Endometrial microvascular endothelial cells (primary cell): ENCODE measurements around the gene FAM200C. TPM values are rescaled to one million over a fixed set of nuclear protein-coding genes. Genes with fewer than 3 reads are reported as not detected.

Experiments used
- in situ Hi-C: cut with HindIII; loops from 2 replicates; pipeline ENCODE4 v1.10.0; 2017; ENCODE audit warnings: low sequenced_read_pairs, low pct_unique_long_range_greater_than_20kb; ENCODE audit errors: inconsistent ontology term
- total RNA-seq: library from RNA; depleted of rRNA; stranded (reverse); fragments of >200 nt; gene quantifications from one replicate; pipeline ENCODE4 v1.2.3, GENCODE V29; 2015; ENCODE audit errors: inconsistent ontology term

Gene FAM200C
- total RNA-seq, 1 donor from 2014 or later, result 1.0 TPM

GRCh38 chr5:160421625-160422258 lies 21.9 kb upstream of the FAM200C start, which contains the start of gene PTTG1:
PTTG1 (plus strand) TSS chr5:160421855; CDS start chr5:160422313, 458 bp downstream.
- in situ Hi-C loops, result no loop called here

- in situ Hi-C loops, result no loop called here
These were observed 20.4 kb upstream of the FAM200C start for GRCh38 chr5:160420331-160420610.

- in situ Hi-C loops, result no loop called here
These were observed 19.8 kb upstream of the FAM200C start for GRCh38 chr5:160419458-160420330.

GRCh38 chr5:160418561-160419457 lies 19.0 kb upstream of the FAM200C start, which contains the start of gene SLU7:
SLU7 (minus strand) TSS chr5:160419081; CDS start chr5:160415294, 3,787 bp downstream.
- in situ Hi-C loops, result no loop called here

GRCh38 chr5:160398806-160399205 lies 1.0 kb downstream of the FAM200C start:
- in situ Hi-C loops, result no loop called here

GRCh38 chr5:160397492-160397891 lies 2.4 kb downstream of the FAM200C start:
- in situ Hi-C loops, result no loop called here

- in situ Hi-C loops, result no loop called here
These were observed 4.7 kb downstream of the FAM200C start for GRCh38 chr5:160395111-160395510.

- in situ Hi-C loops, result no loop called here
These were observed 8.8 kb downstream of the FAM200C start for GRCh38 chr5:160390787-160391696.

GRCh38 chr5:160387445-160387844 lies 12.4 kb downstream of the FAM200C start:
- in situ Hi-C loops, result no loop called here

GRCh38 chr5:160385496-160385895 lies 14.4 kb downstream of the FAM200C start:
- in situ Hi-C loops, result no loop called here

GRCh38 chr5:160384681-160385080 lies 15.2 kb downstream of the FAM200C start:
- in situ Hi-C loops, result no loop called here

GRCh38 chr5:160382346-160382745 lies 17.5 kb downstream of the FAM200C start:
- in situ Hi-C loops, result no loop called here

- in situ Hi-C loops, result no loop called here
These were observed 19.8 kb downstream of the FAM200C start for GRCh38 chr5:160380041-160380440.

- in situ Hi-C loops, result no loop called here
These were observed 20.3 kb downstream of the FAM200C start for GRCh38 chr5:160379511-160379910.

GRCh38 chr5:160378330-160378729 lies 21.5 kb downstream of the FAM200C start:
- in situ Hi-C loops, result no loop called here

GRCh38 chr5:160377651-160378050 lies 22.2 kb downstream of the FAM200C start:
- in situ Hi-C loops, result no loop called here

GRCh38 chr5:160376416-160376815 lies 23.4 kb downstream of the FAM200C start:
- in situ Hi-C loops, result no loop called here

- in situ Hi-C loops, result no loop called here
These were observed 24.2 kb downstream of the FAM200C start for GRCh38 chr5:160375701-160376100.
